ENCODE measurements around the gene ANKS1A.

DNA sequence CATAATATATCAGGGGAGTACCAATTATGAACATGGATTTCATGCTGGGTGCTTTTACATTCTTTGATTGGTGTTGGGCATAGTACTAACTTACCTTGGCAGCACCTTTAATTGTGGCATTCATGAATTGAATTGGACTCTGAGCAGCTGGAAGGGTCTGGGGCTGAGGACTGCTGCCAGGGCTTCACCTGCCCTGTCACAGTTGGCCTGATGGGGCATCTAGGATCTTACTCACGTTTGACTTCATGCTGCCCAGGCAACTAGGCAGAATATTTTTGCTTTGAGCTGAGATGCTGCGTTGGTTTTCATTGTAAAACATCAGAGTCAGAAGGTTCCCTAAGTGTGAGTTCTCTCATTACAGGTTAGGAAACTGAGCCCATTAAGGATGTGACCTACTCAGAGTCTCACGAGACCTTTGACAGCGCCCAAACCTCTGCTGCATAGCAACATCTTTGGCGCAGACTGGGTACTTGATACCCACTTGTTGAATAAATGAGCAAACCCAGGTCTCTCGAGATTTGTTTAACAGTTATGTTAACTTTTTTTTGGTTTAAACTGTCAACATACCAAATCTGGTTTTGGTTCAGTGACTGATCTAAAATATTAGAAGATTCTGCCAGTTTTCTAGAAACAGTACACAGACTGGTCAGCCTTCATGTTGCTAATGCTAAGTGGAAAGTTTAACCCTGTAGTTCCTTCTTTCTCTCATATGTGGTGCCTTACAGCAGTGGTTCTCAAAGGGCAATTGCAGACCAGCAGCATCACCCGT lies 147.2 kb downstream of the ANKS1A start:
- TF ChIP-seq, protein P1, sequence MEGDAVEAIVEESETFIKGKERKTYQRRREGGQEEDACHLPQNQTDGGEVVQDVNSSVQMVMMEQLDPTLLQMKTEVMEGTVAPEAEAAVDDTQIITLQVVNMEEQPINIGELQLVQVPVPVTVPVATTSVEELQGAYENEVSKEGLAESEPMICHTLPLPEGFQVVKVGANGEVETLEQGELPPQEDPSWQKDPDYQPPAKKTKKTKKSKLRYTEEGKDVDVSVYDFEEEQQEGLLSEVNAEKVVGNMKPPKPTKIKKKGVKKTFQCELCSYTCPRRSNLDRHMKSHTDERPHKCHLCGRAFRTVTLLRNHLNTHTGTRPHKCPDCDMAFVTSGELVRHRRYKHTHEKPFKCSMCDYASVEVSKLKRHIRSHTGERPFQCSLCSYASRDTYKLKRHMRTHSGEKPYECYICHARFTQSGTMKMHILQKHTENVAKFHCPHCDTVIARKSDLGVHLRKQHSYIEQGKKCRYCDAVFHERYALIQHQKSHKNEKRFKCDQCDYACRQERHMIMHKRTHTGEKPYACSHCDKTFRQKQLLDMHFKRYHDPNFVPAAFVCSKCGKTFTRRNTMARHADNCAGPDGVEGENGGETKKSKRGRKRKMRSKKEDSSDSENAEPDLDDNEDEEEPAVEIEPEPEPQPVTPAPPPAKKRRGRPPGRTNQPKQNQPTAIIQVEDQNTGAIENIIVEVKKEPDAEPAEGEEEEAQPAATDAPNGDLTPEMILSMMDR (IDR thresholded peaks at IDR 0.05): no peak
- no peak for TF ChIP-seq POLR2AphosphoS5 (IDR thresholded peaks at IDR 0.05; ENCODE audit: low read depth, low read length)
